Activated B cell treated with CpG ODN at 0.5 μM for 24 hours (primary cell): Measurements from ENCODE around the gene SREBF1. TPM values are rescaled to one million over a fixed set of nuclear protein-coding genes. Genes with fewer than 3 reads are reported as not detected.

ENCODE experiments used
- ATAC-seq: fragments of 200-7000 bp; cut with Tn5 transposase; one replicate; pipeline ENCODE4 v1.10.0; 2021; ENCODE audit warnings: low read depth, mild to moderate bottlenecking, moderate library complexity
- CTCF ChIA-PET: fragments of 350-600 bp; sonication (Branson Sonifier 250); formaldehyde crosslinking; loops from one replicate; lab custom pipeline; 2021; ENCODE audit warnings: antibody characterized with exemption; lab: Charles Lee
- POLR2A ChIA-PET: fragments of 350-600 bp; sonication (Branson Sonifier 250); formaldehyde crosslinking; loops from one replicate; lab custom pipeline; 2021; ENCODE audit warnings: antibody characterized with exemption; lab: Charles Lee
- DNase-seq: peaks from one replicate; pipeline ENCODE4 v3.0.0; 2022
- H3K27ac Mint-ChIP-seq: one replicate; pipeline ENCODE4 v1.8.0; 2020; ENCODE audit warnings: mixed read lengths
- H3K27me3 Mint-ChIP-seq: one replicate; pipeline ENCODE4 v1.8.0; 2021; ENCODE audit warnings: mixed read lengths
- H3K36me3 Mint-ChIP-seq: one replicate; pipeline ENCODE4 v1.8.0; 2021; ENCODE audit warnings: low read depth, mixed read lengths
- H3K4me1 Mint-ChIP-seq: one replicate; pipeline ENCODE4 v1.8.0; 2021; ENCODE audit warnings: mixed read lengths
- H3K4me3 Mint-ChIP-seq: one replicate; pipeline ENCODE4 v1.8.0; 2020; ENCODE audit warnings: mild to moderate bottlenecking, mixed read lengths
- H3K9me3 Mint-ChIP-seq: one replicate; pipeline ENCODE4 v1.8.0; 2020; ENCODE audit warnings: mixed read lengths
- intact Hi-C: fragments of 100-400 bp; cut with micrococcal nuclease; formaldehyde crosslinking; loops from one replicate; pipeline ENCODE4 v1.15.1; 2024
- total RNA-seq: library from RNA; stranded (reverse); gene quantifications from 2 replicates; pipeline ENCODE4 v1.2.3, GENCODE V29; 2022
- TF ChIP-seq, protein P1 (sequence below): fragments of 200-600 bp; IDR thresholded peaks from one replicate; pipeline ENCODE4 v1.8.0; 2022; ENCODE audit warnings: antibody characterized with exemption, mild to moderate bottlenecking

The SREBF1 gene
- total RNA-seq, 1 donor from 2014 or later = 19.7 TPM

DNA sequence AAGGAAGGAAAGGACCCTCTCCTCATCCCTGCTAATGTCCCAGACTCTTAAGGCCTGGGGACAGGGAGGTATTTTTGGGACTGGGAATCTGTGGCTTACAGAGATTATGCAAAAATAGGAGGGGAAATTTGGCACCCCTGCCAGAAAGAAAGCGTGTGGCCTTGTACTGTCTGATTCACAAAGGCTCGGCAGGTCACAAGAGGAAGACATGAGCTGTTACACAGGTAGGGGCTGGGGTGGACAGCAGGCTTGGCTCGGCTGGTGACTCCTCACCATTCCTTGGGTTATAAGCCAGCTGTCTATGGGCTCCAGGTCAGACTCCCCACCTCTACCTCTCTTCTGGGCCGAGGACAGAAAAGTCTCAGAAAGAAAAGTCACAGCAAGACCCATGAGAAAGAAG is 20.7 kb upstream of the SREBF1 start:
- no peaks in the 10 kb centered on the region for H3K36me3 Mint-ChIP-seq
- no peaks in the 10 kb centered on the region for H3K4me1 Mint-ChIP-seq
- H3K4me3 Mint-ChIP-seq = no peak overlapping the region
- no peak overlapping the region for H3K27ac Mint-ChIP-seq
- no peaks in the 10 kb centered on the region for H3K9me3 Mint-ChIP-seq
- ATAC-seq (no peak), DNase-seq (no peak)
- CTCF ChIA-PET = interaction anchor here (0.8 to 10.1 kb wide), 3 partner anchors 12 to 178 kb away, joined by 3 to 76 read pairs (median 3); no protein-coding TSS in a partner anchor
- TF ChIP-seq, protein P1, sequence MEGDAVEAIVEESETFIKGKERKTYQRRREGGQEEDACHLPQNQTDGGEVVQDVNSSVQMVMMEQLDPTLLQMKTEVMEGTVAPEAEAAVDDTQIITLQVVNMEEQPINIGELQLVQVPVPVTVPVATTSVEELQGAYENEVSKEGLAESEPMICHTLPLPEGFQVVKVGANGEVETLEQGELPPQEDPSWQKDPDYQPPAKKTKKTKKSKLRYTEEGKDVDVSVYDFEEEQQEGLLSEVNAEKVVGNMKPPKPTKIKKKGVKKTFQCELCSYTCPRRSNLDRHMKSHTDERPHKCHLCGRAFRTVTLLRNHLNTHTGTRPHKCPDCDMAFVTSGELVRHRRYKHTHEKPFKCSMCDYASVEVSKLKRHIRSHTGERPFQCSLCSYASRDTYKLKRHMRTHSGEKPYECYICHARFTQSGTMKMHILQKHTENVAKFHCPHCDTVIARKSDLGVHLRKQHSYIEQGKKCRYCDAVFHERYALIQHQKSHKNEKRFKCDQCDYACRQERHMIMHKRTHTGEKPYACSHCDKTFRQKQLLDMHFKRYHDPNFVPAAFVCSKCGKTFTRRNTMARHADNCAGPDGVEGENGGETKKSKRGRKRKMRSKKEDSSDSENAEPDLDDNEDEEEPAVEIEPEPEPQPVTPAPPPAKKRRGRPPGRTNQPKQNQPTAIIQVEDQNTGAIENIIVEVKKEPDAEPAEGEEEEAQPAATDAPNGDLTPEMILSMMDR = no peak
- intact Hi-C loops = no loop called here
- POLR2A ChIA-PET = interaction anchor here (0.9 kb wide), 1 partner anchor 24 kb away, joined by 4 read pairs; no protein-coding TSS in a partner anchor
- no peaks in the 10 kb centered on the region for H3K27me3 Mint-ChIP-seq

DNA sequence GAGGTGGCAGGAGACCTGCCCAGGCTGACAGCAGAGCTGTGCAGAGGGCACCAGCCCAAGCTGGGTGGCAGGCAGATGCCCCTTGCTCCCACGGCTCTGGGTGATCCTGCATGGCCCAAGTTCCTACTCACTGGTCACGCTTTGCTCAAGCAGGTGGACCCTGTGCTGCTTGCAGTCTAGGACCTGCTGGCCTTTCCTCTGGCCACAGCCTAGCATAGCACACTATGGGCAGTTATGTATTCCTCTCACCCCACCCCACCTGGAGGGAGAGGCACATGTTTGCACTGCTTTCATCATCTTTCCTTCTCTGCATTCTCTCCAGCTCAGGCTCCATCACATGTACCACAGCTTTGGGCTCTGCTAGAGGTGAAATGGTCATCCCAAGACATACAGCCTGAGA is 19.6 kb upstream of the SREBF1 start:
- Mint-ChIP-seq H3K4me1 (peaks cover 3% of the 10 kb centered on the region), H3K4me3 (no peak overlapping the region), H3K27ac (no peak overlapping the region), H3K36me3 (no peaks in the 10 kb centered on the region), H3K9me3 (no peaks in the 10 kb centered on the region), H3K27me3 (no peaks in the 10 kb centered on the region)
- intact Hi-C loops = no loop called here
- CTCF ChIA-PET = interaction anchor here (0.9 to 10.1 kb wide), 2 partner anchors 43 to 177 kb away, joined by 3 to 76 read pairs; no protein-coding TSS in a partner anchor
- POLR2A ChIA-PET = interaction anchor here (1.2 kb wide), 1 partner anchor 41 kb away, joined by 3 read pairs; no protein-coding TSS in a partner anchor
- DNase-seq (no peak), ATAC-seq (no peak)
- TF ChIP-seq, protein P1 = no peak

DNA sequence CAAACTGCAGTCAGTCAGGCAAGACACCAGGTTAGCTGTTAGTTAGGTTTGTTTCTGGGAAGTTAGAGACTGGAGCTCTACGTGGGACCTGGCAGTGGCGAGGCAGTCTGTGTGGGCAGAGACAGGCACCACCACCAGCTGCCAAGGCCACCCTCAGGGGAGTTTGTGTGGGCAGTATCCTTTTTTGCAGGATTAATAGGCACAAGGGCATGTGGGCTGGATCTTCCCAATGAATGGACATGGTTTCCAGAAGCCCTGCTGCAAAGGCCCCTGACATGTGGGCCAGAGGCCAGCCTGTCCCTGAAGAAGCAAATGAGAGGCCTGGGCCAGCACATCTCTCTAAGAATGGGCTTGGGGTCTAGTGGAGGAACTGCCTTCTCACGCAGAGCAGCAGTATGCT is 19.2 kb upstream of the SREBF1 start:
- H3K4me1 Mint-ChIP-seq = peaks cover 6% of the 10 kb centered on the region
- H3K27ac Mint-ChIP-seq = no peak overlapping the region
- ChIA-PET POLR2A (interaction anchor here (1.2 kb wide), 1 partner anchor 40 kb away, joined by 3 read pairs; no protein-coding TSS in a partner anchor), CTCF (interaction anchor here (10.1 kb wide), 1 partner anchor 42 kb away, joined by 76 read pairs; no protein-coding TSS in a partner anchor)
- TF ChIP-seq, protein P1 = no peak
- intact Hi-C loops = no loop called here
- no peak for DNase-seq
- no peak for ATAC-seq
- no peaks in the 10 kb centered on the region for H3K9me3 Mint-ChIP-seq
- no peaks in the 10 kb centered on the region for H3K36me3 Mint-ChIP-seq
- H3K4me3 Mint-ChIP-seq = no peak overlapping the region
- no peaks in the 10 kb centered on the region for H3K27me3 Mint-ChIP-seq

DNA sequence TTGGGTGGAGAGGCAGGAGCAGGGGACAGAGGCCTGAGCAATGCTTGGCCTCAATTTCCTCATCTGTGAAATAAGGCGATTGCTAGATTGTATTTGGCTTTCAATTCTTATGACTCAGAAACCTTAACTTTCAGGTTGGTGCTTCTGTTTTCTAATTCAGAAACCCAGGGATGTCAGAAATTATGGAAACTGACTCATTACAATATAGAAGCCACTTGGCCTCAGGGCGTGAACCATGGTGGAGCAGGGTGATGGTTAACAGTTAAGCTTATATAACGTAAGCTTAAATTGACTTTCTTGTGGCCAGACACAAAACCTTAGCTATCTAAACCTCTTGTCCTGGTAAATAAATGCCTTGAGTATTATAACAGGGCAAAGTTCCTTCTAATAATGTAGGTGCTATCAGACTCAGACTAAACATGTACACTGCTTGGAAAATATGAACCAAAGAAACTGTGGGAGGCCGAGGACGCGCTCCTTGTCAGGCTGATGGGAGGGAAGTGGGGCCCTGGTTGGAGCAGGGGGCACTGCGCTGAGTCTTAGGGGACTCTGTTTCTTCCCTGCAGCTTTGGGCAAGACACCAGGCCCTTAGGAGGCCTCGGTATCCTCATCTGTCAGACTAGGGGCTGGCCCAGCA is 17.1 kb upstream of the SREBF1 start:
- no peaks in the 10 kb centered on the region for H3K27me3 Mint-ChIP-seq
- POLR2A ChIA-PET = no interaction called here
- no peaks in the 10 kb centered on the region for H3K36me3 Mint-ChIP-seq
- TF ChIP-seq, protein P1 = no peak
- H3K4me1 Mint-ChIP-seq = peaks cover 26% of the 10 kb centered on the region
- CTCF ChIA-PET = interaction anchor here (0.8 to 10.1 kb wide), 2 partner anchors 40 to 65 kb away, joined by 3 to 76 read pairs; no protein-coding TSS in a partner anchor
- H3K4me3 Mint-ChIP-seq = no peak overlapping the region
- no peak overlapping the region for H3K27ac Mint-ChIP-seq
- H3K9me3 Mint-ChIP-seq = no peaks in the 10 kb centered on the region
- ATAC-seq = no peak
- no peak for DNase-seq
- intact Hi-C loops = no loop called here

DNA sequence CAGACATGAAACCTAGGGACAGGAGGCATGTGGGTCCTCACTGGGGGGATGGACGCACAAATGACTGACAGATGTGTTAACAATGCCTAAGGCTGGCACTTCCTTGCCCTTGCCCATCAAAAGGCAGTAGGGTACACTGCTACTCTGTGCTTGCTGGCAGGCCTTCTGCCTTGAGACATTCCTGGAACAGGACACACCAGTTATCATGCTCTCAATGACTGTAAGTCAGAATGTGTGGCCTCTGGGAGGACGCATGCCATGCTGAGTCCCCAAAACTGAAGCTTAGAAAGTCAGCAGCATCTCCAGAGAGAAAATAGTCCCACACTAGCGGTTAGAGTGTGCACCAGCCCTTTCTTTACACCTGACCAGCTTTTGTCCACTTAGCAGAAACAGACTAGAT is 16.1 kb upstream of the SREBF1 start:
- ATAC-seq (no peak), DNase-seq (no peak)
- Mint-ChIP-seq H3K27ac (no peak overlapping the region), H3K27me3 (no peaks in the 10 kb centered on the region), H3K36me3 (no peaks in the 10 kb centered on the region), H3K4me3 (no peak overlapping the region), H3K9me3 (no peaks in the 10 kb centered on the region), H3K4me1 (peaks cover 35% of the 10 kb centered on the region)
- TF ChIP-seq, protein P1 = no peak
- ChIA-PET CTCF (no interaction called here), POLR2A (no interaction called here)
- intact Hi-C loops = no loop called here
